ENCODE results near the gene MAP2K4. TPM values are rescaled to one million over a fixed set of nuclear protein-coding genes. Genes with fewer than 3 reads are reported as not detected.

The MAP2K4 gene
- total RNA-seq, 1 experiment from 2014 or later, result 24.4 TPM

DNA sequence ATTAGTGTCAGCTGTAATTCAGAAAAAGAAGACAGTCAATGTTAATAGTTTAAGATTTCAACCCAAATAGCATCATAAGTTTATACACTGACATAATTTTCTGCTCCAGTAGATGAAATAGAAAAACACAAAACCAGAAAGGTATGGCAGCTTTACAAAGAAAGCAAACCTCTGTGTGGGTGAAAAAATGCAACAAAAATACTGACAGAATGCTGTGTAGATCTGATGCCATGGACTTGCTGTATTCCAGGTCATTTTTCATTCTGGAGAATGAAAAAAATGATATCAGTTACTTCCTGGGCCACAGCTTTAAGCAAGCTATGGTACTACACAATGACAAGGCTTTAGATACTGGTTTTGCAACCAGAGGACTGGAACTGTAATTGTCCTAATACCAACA, 116.0 kb downstream of the MAP2K4 start (continued):
- TF ChIP-seq, protein P1, sequence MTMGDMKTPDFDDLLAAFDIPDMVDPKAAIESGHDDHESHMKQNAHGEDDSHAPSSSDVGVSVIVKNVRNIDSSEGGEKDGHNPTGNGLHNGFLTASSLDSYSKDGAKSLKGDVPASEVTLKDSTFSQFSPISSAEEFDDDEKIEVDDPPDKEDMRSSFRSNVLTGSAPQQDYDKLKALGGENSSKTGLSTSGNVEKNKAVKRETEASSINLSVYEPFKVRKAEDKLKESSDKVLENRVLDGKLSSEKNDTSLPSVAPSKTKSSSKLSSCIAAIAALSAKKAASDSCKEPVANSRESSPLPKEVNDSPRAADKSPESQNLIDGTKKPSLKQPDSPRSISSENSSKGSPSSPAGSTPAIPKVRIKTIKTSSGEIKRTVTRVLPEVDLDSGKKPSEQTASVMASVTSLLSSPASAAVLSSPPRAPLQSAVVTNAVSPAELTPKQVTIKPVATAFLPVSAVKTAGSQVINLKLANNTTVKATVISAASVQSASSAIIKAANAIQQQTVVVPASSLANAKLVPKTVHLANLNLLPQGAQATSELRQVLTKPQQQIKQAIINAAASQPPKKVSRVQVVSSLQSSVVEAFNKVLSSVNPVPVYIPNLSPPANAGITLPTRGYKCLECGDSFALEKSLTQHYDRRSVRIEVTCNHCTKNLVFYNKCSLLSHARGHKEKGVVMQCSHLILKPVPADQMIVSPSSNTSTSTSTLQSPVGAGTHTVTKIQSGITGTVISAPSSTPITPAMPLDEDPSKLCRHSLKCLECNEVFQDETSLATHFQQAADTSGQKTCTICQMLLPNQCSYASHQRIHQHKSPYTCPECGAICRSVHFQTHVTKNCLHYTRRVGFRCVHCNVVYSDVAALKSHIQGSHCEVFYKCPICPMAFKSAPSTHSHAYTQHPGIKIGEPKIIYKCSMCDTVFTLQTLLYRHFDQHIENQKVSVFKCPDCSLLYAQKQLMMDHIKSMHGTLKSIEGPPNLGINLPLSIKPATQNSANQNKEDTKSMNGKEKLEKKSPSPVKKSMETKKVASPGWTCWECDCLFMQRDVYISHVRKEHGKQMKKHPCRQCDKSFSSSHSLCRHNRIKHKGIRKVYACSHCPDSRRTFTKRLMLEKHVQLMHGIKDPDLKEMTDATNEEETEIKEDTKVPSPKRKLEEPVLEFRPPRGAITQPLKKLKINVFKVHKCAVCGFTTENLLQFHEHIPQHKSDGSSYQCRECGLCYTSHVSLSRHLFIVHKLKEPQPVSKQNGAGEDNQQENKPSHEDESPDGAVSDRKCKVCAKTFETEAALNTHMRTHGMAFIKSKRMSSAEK (CRISPR knock-in tag; IDR thresholded peaks at IDR 0.05; ENCODE audit: borderline replicate concordance), result no peak
- no peak for TF ChIP-seq ATF1 (CRISPR knock-in tag; IDR thresholded peaks at IDR 0.05)
- TF ChIP-seq FOXP1 (CRISPR knock-in tag; IDR thresholded peaks at IDR 0.05; ENCODE audit: borderline replicate concordance), result no peak
- TF ChIP-seq, protein P2, sequence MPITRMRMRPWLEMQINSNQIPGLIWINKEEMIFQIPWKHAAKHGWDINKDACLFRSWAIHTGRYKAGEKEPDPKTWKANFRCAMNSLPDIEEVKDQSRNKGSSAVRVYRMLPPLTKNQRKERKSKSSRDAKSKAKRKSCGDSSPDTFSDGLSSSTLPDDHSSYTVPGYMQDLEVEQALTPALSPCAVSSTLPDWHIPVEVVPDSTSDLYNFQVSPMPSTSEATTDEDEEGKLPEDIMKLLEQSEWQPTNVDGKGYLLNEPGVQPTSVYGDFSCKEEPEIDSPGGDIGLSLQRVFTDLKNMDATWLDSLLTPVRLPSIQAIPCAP (CRISPR knock-in tag; IDR thresholded peaks at IDR 0.05), result no peak
- TF ChIP-seq OVOL2 (CRISPR knock-in tag; IDR thresholded peaks at IDR 0.05; ENCODE audit: borderline replicate concordance), result no peak

DNA sequence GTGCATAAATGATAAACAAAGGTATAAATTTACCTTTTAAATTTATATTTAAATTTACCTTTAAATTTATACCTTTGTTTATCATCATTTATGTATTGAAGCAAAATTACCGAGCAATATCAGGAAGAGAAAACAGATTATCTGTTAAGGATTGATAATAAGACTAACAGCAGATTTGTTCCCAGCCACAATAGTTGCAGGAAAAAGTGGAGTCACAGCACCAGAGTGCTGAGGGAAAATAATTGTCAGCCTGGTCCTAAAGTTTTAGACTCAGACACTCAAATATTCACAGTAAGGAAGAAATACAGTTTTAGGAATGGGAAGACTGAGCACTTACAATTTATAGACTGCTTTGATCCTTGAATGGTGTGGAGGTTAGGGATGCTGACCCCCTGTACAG, 117.2 kb downstream of the MAP2K4 start:
- CTCF ChIA-PET, result no interaction called here
- Mint-ChIP-seq H3K4me3 (no peak overlapping the region), H3K27me3 (ENCODE audit: low read depth) (no peaks in the 10 kb centered on the region), H3K27ac (no peak overlapping the region), H3K4me1 (no peaks in the 10 kb centered on the region), H3K36me3 (peaks cover 54% of the 10 kb centered on the region), H3K9me3 (peaks cover 15% of the 10 kb centered on the region)
- DNase-seq (ENCODE audit: low spot score) (no peak), ATAC-seq (no peak)
- TF ChIP-seq ZNF219 (CRISPR knock-in tag; IDR thresholded peaks at IDR 0.05; ENCODE audit: borderline replicate concordance) (no peak), ZNF317 (CRISPR knock-in tag; IDR thresholded peaks at IDR 0.05; ENCODE audit: borderline replicate concordance, low read depth) (peak; percentile 90)
- POLR2A ChIA-PET, result no interaction called here

DNA sequence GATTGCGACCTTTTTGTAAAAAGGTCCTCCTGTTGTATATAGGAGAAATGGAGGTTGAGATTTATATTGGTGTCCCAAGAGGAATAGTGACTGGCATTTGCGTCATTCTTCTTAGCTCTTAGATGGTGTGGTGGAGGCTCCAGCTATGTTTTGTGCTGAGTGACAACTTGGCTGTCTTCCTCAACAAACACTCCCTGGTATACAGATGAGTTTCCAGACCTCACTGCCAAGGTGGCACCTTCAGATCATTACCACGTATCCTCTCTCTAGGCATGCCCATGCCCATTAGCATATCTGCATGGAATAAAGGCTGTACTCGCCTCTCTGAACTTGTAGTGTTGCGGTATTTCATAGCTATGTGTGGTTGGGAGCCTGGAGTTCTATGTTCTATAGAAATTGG, 120.0 kb downstream of the MAP2K4 start:
- H3K9me3 Mint-ChIP-seq, result peaks cover 17% of the 10 kb centered on the region
- H3K4me3 Mint-ChIP-seq, result no peak overlapping the region
- ChIA-PET POLR2A (interaction anchor here (1.0 kb wide), 1 partner anchor 144 kb away, joined by 3 read pairs; the partner anchor contains the start of gene ZNF18), CTCF (interaction anchor here (0.5 kb wide), 1 partner anchor 770 kb away, joined by 3 read pairs; no protein-coding TSS in a partner anchor)
- H3K4me1 Mint-ChIP-seq, result no peaks in the 10 kb centered on the region
- ATAC-seq (no peak), DNase-seq (ENCODE audit: low spot score) (no peak)
- H3K36me3 Mint-ChIP-seq, result peaks cover 66% of the 10 kb centered on the region
- no peaks in the 10 kb centered on the region for H3K27me3 Mint-ChIP-seq (ENCODE audit: low read depth)
- no peak overlapping the region; the same call in 1 of the 2 replicates for H3K27ac Mint-ChIP-seq
- TF ChIP-seq, protein P3, sequence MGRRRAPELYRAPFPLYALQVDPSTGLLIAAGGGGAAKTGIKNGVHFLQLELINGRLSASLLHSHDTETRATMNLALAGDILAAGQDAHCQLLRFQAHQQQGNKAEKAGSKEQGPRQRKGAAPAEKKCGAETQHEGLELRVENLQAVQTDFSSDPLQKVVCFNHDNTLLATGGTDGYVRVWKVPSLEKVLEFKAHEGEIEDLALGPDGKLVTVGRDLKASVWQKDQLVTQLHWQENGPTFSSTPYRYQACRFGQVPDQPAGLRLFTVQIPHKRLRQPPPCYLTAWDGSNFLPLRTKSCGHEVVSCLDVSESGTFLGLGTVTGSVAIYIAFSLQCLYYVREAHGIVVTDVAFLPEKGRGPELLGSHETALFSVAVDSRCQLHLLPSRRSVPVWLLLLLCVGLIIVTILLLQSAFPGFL (CRISPR knock-in tag; IDR thresholded peaks at IDR 0.05; ENCODE audit: borderline replicate concordance), result no peak
- TF ChIP-seq, protein P2 (CRISPR knock-in tag; IDR thresholded peaks at IDR 0.05), result no peak
- TF ChIP-seq TEAD1 (CRISPR knock-in tag; IDR thresholded peaks at IDR 0.05) (no peak), JUN (CRISPR knock-in tag; IDR thresholded peaks at IDR 0.05) (no peak), CBFB (CRISPR knock-in tag; IDR thresholded peaks at IDR 0.05; ENCODE audit: low read depth) (no peak), ZNF263 (CRISPR knock-in tag; IDR thresholded peaks at IDR 0.05; ENCODE audit: low read depth) (no peak), JAZF1 (CRISPR knock-in tag; IDR thresholded peaks at IDR 0.05) (no peak)
- TF ChIP-seq, protein P4, sequence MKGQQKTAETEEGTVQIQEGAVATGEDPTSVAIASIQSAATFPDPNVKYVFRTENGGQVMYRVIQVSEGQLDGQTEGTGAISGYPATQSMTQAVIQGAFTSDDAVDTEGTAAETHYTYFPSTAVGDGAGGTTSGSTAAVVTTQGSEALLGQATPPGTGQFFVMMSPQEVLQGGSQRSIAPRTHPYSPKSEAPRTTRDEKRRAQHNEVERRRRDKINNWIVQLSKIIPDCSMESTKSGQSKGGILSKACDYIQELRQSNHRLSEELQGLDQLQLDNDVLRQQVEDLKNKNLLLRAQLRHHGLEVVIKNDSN (CRISPR knock-in tag; IDR thresholded peaks at IDR 0.05), result no peak
- TF ChIP-seq, protein P5, sequence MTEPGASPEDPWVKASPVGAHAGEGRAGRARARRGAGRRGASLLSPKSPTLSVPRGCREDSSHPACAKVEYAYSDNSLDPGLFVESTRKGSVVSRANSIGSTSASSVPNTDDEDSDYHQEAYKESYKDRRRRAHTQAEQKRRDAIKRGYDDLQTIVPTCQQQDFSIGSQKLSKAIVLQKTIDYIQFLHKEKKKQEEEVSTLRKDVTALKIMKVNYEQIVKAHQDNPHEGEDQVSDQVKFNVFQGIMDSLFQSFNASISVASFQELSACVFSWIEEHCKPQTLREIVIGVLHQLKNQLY (CRISPR knock-in tag; IDR thresholded peaks at IDR 0.05), result no peak
- TF ChIP-seq, protein P6, sequence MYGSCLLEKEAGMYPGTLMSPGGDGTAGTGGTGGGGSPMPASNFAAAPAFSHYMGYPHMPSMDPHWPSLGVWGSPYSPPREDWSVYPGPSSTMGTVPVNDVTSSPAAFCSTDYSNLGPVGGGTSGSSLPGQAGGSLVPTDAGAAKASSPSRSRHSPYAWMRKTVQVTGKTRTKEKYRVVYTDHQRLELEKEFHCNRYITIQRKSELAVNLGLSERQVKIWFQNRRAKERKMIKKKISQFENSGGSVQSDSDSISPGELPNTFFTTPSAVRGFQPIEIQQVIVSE (CRISPR knock-in tag; IDR thresholded peaks at IDR 0.05; ENCODE audit: borderline replicate concordance), result no peak
- TF ChIP-seq, protein P7, sequence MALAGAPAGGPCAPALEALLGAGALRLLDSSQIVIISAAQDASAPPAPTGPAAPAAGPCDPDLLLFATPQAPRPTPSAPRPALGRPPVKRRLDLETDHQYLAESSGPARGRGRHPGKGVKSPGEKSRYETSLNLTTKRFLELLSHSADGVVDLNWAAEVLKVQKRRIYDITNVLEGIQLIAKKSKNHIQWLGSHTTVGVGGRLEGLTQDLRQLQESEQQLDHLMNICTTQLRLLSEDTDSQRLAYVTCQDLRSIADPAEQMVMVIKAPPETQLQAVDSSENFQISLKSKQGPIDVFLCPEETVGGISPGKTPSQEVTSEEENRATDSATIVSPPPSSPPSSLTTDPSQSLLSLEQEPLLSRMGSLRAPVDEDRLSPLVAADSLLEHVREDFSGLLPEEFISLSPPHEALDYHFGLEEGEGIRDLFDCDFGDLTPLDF (CRISPR knock-in tag; IDR thresholded peaks at IDR 0.05), result no peak
- TF ChIP-seq, protein P8, sequence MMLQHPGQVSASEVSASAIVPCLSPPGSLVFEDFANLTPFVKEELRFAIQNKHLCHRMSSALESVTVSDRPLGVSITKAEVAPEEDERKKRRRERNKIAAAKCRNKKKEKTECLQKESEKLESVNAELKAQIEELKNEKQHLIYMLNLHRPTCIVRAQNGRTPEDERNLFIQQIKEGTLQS (CRISPR knock-in tag; conservative IDR thresholded peaks at IDR 0.05), result no peak
- TF ChIP-seq, protein P9, sequence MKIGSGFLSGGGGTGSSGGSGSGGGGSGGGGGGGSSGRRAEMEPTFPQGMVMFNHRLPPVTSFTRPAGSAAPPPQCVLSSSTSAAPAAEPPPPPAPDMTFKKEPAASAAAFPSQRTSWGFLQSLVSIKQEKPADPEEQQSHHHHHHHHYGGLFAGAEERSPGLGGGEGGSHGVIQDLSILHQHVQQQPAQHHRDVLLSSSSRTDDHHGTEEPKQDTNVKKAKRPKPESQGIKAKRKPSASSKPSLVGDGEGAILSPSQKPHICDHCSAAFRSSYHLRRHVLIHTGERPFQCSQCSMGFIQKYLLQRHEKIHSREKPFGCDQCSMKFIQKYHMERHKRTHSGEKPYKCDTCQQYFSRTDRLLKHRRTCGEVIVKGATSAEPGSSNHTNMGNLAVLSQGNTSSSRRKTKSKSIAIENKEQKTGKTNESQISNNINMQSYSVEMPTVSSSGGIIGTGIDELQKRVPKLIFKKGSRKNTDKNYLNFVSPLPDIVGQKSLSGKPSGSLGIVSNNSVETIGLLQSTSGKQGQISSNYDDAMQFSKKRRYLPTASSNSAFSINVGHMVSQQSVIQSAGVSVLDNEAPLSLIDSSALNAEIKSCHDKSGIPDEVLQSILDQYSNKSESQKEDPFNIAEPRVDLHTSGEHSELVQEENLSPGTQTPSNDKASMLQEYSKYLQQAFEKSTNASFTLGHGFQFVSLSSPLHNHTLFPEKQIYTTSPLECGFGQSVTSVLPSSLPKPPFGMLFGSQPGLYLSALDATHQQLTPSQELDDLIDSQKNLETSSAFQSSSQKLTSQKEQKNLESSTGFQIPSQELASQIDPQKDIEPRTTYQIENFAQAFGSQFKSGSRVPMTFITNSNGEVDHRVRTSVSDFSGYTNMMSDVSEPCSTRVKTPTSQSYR (CRISPR knock-in tag; IDR thresholded peaks at IDR 0.05), result no peak
